Measurements from ENCODE around the gene CXADR.
A peak's percentile ranks its signal among the peaks of the same experiment; 100 is the strongest.

The CXADR gene

GRCh38 chr21:17577701-17578100 lies 64.9 kb downstream of the CXADR start:
- DNase-seq: no peak
- TF ChIP-seq GATA1 (IDR thresholded peaks at IDR 0.05; ENCODE audit: low read depth, low read length) (no peak), POLR2A (IDR thresholded peaks at IDR 0.05; ENCODE audit: low read length) (no peak)

GRCh38 chr21:17578162-17578561 lies 65.3 kb downstream of the CXADR start:
- TF ChIP-seq POLR2A (IDR thresholded peaks at IDR 0.05; ENCODE audit: low read length) (no peak), GATA1 (IDR thresholded peaks at IDR 0.05; ENCODE audit: low read depth, low read length) (no peak)

GRCh38 chr21:17578876-17579275 lies 66.0 kb downstream of the CXADR start:
- TF ChIP-seq GATA1 (IDR thresholded peaks at IDR 0.05; ENCODE audit: low read depth, low read length) (no peak), POLR2A (IDR thresholded peaks at IDR 0.05; ENCODE audit: low read length) (no peak)
- no peak for DNase-seq

More at GRCh38 chr21:17578162-17578561, 65.3 kb downstream of the CXADR start:
- no peak for DNase-seq

GRCh38 chr21:17580319-17580718 lies 67.5 kb downstream of the CXADR start:
- TF ChIP-seq POLR2A (IDR thresholded peaks at IDR 0.05; ENCODE audit: low read length) (no peak), GATA1 (IDR thresholded peaks at IDR 0.05; ENCODE audit: low read depth, low read length) (no peak)

GRCh38 chr21:17583898-17584297 lies 71.1 kb downstream of the CXADR start:
- TF ChIP-seq GATA1 (IDR thresholded peaks at IDR 0.05; ENCODE audit: low read depth, low read length) (no peak), POLR2A (IDR thresholded peaks at IDR 0.05; ENCODE audit: low read length) (no peak)

More at GRCh38 chr21:17580319-17580718, 67.5 kb downstream of the CXADR start:
- DNase-seq: no peak

GRCh38 chr21:17585875-17586450 lies 73.1 kb downstream of the CXADR start:
- DNase-seq: peak; percentile 42 to 60
- TF ChIP-seq POLR2A (IDR thresholded peaks at IDR 0.05; ENCODE audit: low read length): no peak
- no peak for TF ChIP-seq GATA1 (IDR thresholded peaks at IDR 0.05; ENCODE audit: low read depth, low read length)

More at GRCh38 chr21:17583898-17584297, 71.1 kb downstream of the CXADR start:
- no peak for DNase-seq

- TF ChIP-seq GATA1 (IDR thresholded peaks at IDR 0.05; ENCODE audit: low read depth, low read length) (no peak), POLR2A (IDR thresholded peaks at IDR 0.05; ENCODE audit: low read length) (no peak)
- DNase-seq: peak; percentile 2 to 25
Observed at GRCh38 chr21:17590430-17590829, 77.6 kb downstream of the CXADR start.

GRCh38 chr21:17597680-17598079 lies 84.8 kb downstream of the CXADR start:
- no peak for TF ChIP-seq GATA1 (IDR thresholded peaks at IDR 0.05; ENCODE audit: low read depth, low read length)
- TF ChIP-seq POLR2A (IDR thresholded peaks at IDR 0.05; ENCODE audit: low read length): no peak
- no peak for DNase-seq

GRCh38 chr21:17598437-17598836 lies 85.6 kb downstream of the CXADR start:
- TF ChIP-seq GATA1 (IDR thresholded peaks at IDR 0.05; ENCODE audit: low read depth, low read length) (no peak), POLR2A (IDR thresholded peaks at IDR 0.05; ENCODE audit: low read length) (no peak)
- no peak for DNase-seq

- no peak for DNase-seq
- TF ChIP-seq GATA1 (IDR thresholded peaks at IDR 0.05; ENCODE audit: low read depth, low read length) (no peak), POLR2A (IDR thresholded peaks at IDR 0.05; ENCODE audit: low read length) (no peak)
Observed at GRCh38 chr21:17602874-17603273, 90.0 kb downstream of the CXADR start.

- TF ChIP-seq POLR2A (IDR thresholded peaks at IDR 0.05; ENCODE audit: low read length): no peak
- TF ChIP-seq GATA1 (IDR thresholded peaks at IDR 0.05; ENCODE audit: low read depth, low read length): no peak
Observed at GRCh38 chr21:17607684-17608083, 94.8 kb downstream of the CXADR start.

GRCh38 chr21:17609681-17610080 lies 96.8 kb downstream of the CXADR start:
- no peak for DNase-seq
- TF ChIP-seq GATA1 (IDR thresholded peaks at IDR 0.05; ENCODE audit: low read depth, low read length): no peak
- no peak for TF ChIP-seq POLR2A (IDR thresholded peaks at IDR 0.05; ENCODE audit: low read length)

More at GRCh38 chr21:17607684-17608083, 94.8 kb downstream of the CXADR start:
- no peak for DNase-seq

GRCh38 chr21:17610911-17611310 lies 98.1 kb downstream of the CXADR start:
- TF ChIP-seq POLR2A (IDR thresholded peaks at IDR 0.05; ENCODE audit: low read length): no peak
- TF ChIP-seq GATA1 (IDR thresholded peaks at IDR 0.05; ENCODE audit: low read depth, low read length): no peak
- peak; percentile 37 to 65 for DNase-seq

- DNase-seq: peak; percentile 93 to 96
- peak; percentile 84 for TF ChIP-seq POLR2A (IDR thresholded peaks at IDR 0.05; ENCODE audit: low read length)
- no peak for TF ChIP-seq GATA1 (IDR thresholded peaks at IDR 0.05; ENCODE audit: low read depth, low read length)
Observed at GRCh38 chr21:17611414-17612022, 98.7 kb downstream of the CXADR start.

GRCh38 chr21:17612023-17612564 lies 99.3 kb downstream of the CXADR start:
- no peak for TF ChIP-seq GATA1 (IDR thresholded peaks at IDR 0.05; ENCODE audit: low read depth, low read length)
- TF ChIP-seq POLR2A (IDR thresholded peaks at IDR 0.05; ENCODE audit: low read length): no peak

More at GRCh38 chr21:17612023-17612564, 99.3 kb downstream of the CXADR start:
- DNase-seq: peak; percentile 65 to 80
